Thoracic aorta (tissue), 2 donors: ENCODE measurements around the gene KLF6. TPM values are rescaled to one million over a fixed set of nuclear protein-coding genes. Genes with fewer than 3 reads are reported as not detected.

Experiments
- ATAC-seq: fragments of 150-250 bp; one replicate; pipeline ENCODE4 v1.8.0; 2017; ENCODE audit warnings: low read depth; ENCODE audit not compliant: insufficient number of reproducible peaks, low FRiP score
- DNase-seq: peaks from one replicate; pipeline ENCODE4 v3.0.0-alpha.2; 2020; ENCODE audit warnings: low spot score
- H3K27ac ChIP-seq, 2 donors: fragments of 200-600 bp; sonication (generic); 1 replicate in 1 of 2; 2 replicates in 1 of 2; pipeline ENCODE4 v1.5.1; 2016; ENCODE audit warnings: mild to moderate bottlenecking in 2 of 2, moderate library complexity in 2 of 2
- H3K27me3 ChIP-seq: fragments of 200-600 bp; sonication (generic); replicated peaks from 2 replicates; pipeline ENCODE4 v1.6.0; 2016; ENCODE audit warnings: mild to moderate bottlenecking; ENCODE audit not compliant: insufficient read depth
- H3K36me3 ChIP-seq: fragments of 200-600 bp; sonication (generic); one replicate; pipeline ENCODE4 v1.5.1; 2016
- H3K4me1 ChIP-seq, 2 donors: fragments of 200-600 bp; sonication (generic); 1 replicate in 1 of 2; 2 replicates in 1 of 2; pipeline versions ENCODE4 v1.5.1 to v1.6.0; 2016; ENCODE audit warnings: low read depth in 2 of 2, mild to moderate bottlenecking in 1 of 2; ENCODE audit not compliant: control insufficient read depth in 1 of 2
- H3K4me3 ChIP-seq: fragments of 200-600 bp; sonication (generic); 2 replicates; pipeline ENCODE4 v1.5.1; 2016; ENCODE audit warnings: mild to moderate bottlenecking
- H3K9me3 ChIP-seq: fragments of 200-600 bp; sonication (generic); 2 replicates; pipeline ENCODE4 v1.5.1; 2016
- total RNA-seq, 2 donors: library from RNA; depleted of rRNA; stranded (reverse); fragments of >200 nt; gene quantifications; one replicate each; pipeline versions ENCODE4 v1.1.0 to v1.2.3, GENCODE V29; 2016
- TF ChIP-seq, protein P1 (sequence below): fragments of 200-600 bp; sonication (generic); IDR thresholded peaks from one replicate; pipeline ENCODE4 v1.5.1; 2019; ENCODE audit warnings: antibody characterized with exemption

KLF6 gene
- total RNA-seq, 2 donors from 2014 or later = 170 to 201 TPM

DNA sequence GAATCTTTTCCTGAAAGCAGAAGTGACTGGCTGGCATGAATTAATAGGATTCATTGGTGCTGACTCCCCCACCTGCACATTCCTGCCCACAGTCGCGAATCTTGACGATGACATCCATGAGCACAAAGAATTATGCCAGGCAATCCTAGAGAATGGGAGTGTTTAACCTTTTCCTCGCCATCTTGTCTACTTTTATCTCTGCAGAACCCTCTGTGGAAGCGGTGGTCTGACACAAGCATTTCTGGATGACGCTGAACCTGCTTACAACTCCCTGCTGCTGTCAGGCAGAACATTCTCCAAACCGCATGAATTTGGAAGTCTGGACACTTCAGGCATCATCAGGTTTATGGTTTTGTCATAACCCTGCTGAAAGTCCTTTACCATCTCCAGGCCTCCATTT, 36.5 kb downstream of the KLF6 start:
- no peak overlapping the region for H3K4me3 ChIP-seq
- no peaks in the 10 kb centered on the region for H3K27me3 ChIP-seq
- no peak for ATAC-seq
- H3K4me1 ChIP-seq = peaks cover 20 to 39% of the 10 kb centered on the region in 2 donors
- H3K27ac ChIP-seq = peak overlapping the region; percentile 60 to 72
- H3K9me3 ChIP-seq = no peaks in the 10 kb centered on the region
- no peaks in the 10 kb centered on the region for H3K36me3 ChIP-seq
- no peak for DNase-seq
- TF ChIP-seq, protein P1, sequence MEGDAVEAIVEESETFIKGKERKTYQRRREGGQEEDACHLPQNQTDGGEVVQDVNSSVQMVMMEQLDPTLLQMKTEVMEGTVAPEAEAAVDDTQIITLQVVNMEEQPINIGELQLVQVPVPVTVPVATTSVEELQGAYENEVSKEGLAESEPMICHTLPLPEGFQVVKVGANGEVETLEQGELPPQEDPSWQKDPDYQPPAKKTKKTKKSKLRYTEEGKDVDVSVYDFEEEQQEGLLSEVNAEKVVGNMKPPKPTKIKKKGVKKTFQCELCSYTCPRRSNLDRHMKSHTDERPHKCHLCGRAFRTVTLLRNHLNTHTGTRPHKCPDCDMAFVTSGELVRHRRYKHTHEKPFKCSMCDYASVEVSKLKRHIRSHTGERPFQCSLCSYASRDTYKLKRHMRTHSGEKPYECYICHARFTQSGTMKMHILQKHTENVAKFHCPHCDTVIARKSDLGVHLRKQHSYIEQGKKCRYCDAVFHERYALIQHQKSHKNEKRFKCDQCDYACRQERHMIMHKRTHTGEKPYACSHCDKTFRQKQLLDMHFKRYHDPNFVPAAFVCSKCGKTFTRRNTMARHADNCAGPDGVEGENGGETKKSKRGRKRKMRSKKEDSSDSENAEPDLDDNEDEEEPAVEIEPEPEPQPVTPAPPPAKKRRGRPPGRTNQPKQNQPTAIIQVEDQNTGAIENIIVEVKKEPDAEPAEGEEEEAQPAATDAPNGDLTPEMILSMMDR = no peak

DNA sequence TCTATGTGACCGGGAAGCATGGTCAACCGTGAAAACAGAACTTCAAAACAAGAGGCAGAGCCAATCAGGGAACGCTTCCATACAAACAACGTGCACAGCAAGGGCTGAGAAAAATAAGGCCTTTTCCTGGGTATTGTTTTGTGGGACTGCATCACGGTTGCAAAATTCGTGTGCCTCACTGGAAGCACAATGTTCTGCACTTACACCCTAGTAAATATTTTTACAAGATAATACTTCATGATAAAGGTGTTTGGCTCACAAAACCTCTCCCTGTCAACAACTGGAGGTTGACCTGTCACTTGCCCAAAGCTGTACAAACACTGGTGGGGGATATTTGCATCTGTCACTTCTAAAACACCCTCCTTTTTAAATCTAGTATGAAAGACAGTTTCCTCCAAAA, 37.0 kb downstream of the KLF6 start:
- DNase-seq (no peak), ATAC-seq (no peak)
- Histone ChIP-seq H3K4me3 (peak overlapping the region; percentile 57), H3K27ac (peak overlapping the region; percentile 70 to 85), H3K4me1 (peaks cover 20 to 39% of the 10 kb centered on the region in 2 donors), H3K9me3 (no peaks in the 10 kb centered on the region), H3K36me3 (no peaks in the 10 kb centered on the region), H3K27me3 (no peaks in the 10 kb centered on the region)
- TF ChIP-seq, protein P1 = no peak

DNA sequence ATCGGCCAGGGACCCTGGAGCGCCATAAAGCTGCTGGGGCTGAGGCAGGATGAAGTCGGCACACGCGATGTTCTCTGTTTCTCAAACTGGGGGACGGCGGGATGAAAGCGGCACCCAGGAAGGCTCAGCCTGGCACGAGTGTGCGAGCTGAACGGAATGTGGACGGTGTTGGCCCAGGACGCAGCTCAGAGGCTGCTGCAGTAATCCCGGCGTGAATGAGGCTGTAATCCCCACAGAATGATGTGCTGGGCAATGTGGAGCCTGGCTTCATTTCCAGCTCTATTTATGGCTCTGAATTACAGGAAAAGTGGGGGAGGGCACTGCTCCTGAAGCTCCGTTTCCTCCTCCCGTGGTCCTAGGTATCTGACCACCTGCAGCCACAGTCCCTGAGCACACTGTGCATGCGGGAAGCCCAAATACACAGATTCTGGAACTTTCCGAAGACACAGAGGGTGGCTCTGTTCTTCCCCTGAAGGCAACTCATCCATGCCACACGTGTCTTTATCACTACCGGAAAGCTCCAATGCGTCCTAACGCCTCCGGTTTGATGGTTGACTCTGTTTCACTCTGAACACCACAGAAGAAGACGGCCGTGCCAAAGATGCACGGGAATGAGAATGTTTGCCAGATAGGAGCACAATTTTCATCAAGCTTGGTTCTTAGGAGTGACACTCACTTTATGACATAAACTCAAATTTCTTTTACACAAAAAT, 37.6 kb downstream of the KLF6 start:
- Histone ChIP-seq H3K4me1 (peaks cover 20 to 40% of the 10 kb centered on the region in 2 donors), H3K27ac (peak overlapping the region; percentile 70 to 85), H3K9me3 (no peaks in the 10 kb centered on the region), H3K4me3 (peak overlapping the region; percentile 57), H3K27me3 (no peaks in the 10 kb centered on the region), H3K36me3 (no peaks in the 10 kb centered on the region)
- TF ChIP-seq, protein P1 = no peak
- ATAC-seq = no peak
- no peak for DNase-seq

DNA sequence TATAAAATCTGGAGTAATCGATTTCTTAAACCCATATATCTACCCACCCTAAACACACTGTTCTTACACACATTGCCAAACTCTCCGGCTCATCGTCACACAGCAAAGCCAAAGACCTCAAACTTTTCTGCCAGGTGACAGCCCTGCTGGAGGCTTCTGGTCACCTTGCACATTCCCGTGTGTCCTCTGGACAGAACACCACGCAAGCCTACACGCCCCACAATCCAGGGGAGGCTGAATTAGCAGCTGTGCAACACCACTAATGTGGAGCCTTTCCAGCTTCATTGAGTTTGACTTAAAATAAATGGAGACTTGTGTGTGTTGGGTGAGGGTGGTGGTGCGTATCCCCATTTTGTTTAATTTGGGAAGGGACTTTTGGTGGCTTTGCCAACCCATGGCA, 38.4 kb downstream of the KLF6 start:
- H3K27me3 ChIP-seq = no peaks in the 10 kb centered on the region
- H3K4me1 ChIP-seq = peaks cover 21 to 46% of the 10 kb centered on the region in 2 donors
- TF ChIP-seq, protein P1 = no peak
- no peak for ATAC-seq
- H3K36me3 ChIP-seq = no peaks in the 10 kb centered on the region
- peak overlapping the region; percentile 70 to 85 for H3K27ac ChIP-seq
- DNase-seq = no peak
- H3K4me3 ChIP-seq = no peak overlapping the region
- H3K9me3 ChIP-seq = no peaks in the 10 kb centered on the region

DNA sequence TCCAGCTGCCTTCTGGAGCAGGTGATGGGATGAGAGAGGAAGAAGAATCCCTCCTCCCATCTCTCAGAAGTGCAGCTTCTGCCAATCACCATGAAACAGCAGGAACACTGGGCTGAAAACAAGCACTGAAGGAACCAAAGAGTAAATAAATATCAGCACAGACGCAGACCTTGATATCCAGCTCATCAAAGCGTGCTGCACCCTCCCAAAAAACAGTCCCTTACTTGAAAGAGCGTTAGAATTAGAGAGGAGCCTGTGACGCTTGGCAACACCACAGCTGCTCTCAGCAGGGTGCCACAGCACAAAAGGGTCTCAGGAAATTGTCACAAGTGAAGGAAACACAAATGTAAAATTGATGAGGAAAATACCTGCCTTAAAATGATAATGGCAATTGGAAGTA, 39.5 kb downstream of the KLF6 start:
- no peak overlapping the region for H3K27ac ChIP-seq
- DNase-seq (no peak), ATAC-seq (no peak)
- no peaks in the 10 kb centered on the region for H3K36me3 ChIP-seq
- H3K4me3 ChIP-seq = no peak overlapping the region
- H3K27me3 ChIP-seq = no peaks in the 10 kb centered on the region
- H3K4me1 ChIP-seq = peaks cover 24 to 43% of the 10 kb centered on the region in 2 donors
- H3K9me3 ChIP-seq = no peaks in the 10 kb centered on the region
- TF ChIP-seq, protein P1 = no peak
